Tracheal epithelial cell (primary cell): ENCODE results near the gene SLC4A1. TPM values are rescaled to one million over a fixed set of nuclear protein-coding genes. Genes with fewer than 3 reads are reported as not detected.

Experiments used
- total RNA-seq: library from RNA; depleted of rRNA; stranded (reverse); fragments of >200 nt; gene quantifications from 2 replicates; pipeline ENCODE4 v1.2.1, GENCODE V29; 2014

The SLC4A1 gene
- not detected in 2 replicates for total RNA-seq

GRCh38 chr17:44267818-44268490 is at the start of gene SLC4A1:
SLC4A1 (minus strand) TSS chr17:44268135; CDS start chr17:44262866, 5,269 bp downstream.

GRCh38 chr17:44308320-44308818 is 40.4 kb upstream of the SLC4A1 start, which contains the start of gene RUNDC3A:
RUNDC3A (plus strand) TSS chr17:44308601; CDS start chr17:44308833, 232 bp downstream.

GRCh38 chr17:44219616-44220212 is 48.2 kb downstream of the SLC4A1 start, which contains the start of gene UBTF:
UBTF (minus strand) TSS chr17:44219675; CDS start chr17:44218229, 1,446 bp downstream.

GRCh38 chr17:44199553-44200477 is 68.1 kb downstream of the SLC4A1 start, which contains the start of gene ATXN7L3:
ATXN7L3 (minus strand) TSS chr17:44199884; CDS start chr17:44198070, 1,814 bp downstream.

Other genes starting within 250 kb of the SLC4A1 start
- gene LSM12, start 201.5 kb downstream of the SLC4A1 start, total RNA-seq, result 32.5 and 33.7 TPM in 2 replicates
- gene G6PC3, start 197.4 kb downstream of the SLC4A1 start, total RNA-seq, result 6.2 and 13.7 TPM in 2 replicates
- 28.4 and 39.4 TPM in 2 replicates for gene HDAC5, start 144.5 kb downstream of the SLC4A1 start, total RNA-seq
- gene HROB, start 126.2 kb downstream of the SLC4A1 start, total RNA-seq, result 0.43 and 0.48 TPM in 2 replicates
- not detected in 2 replicates for gene ASB16, start 97.4 kb downstream of the SLC4A1 start, total RNA-seq
- gene TMUB2, start 81.2 kb downstream of the SLC4A1 start, total RNA-seq, result 16.8 and 21.4 TPM in 2 replicates
- gene ATXN7L3, start 68.3 kb downstream of the SLC4A1 start, total RNA-seq, result 33.0 and 46.9 TPM in 2 replicates
- gene UBTF, start 48.5 kb downstream of the SLC4A1 start, total RNA-seq, result 22.2 and 28.6 TPM in 2 replicates
- 0.21 and 0.96 TPM in 2 replicates for gene RUNDC3A, start 40.5 kb upstream of the SLC4A1 start, total RNA-seq
- gene SLC25A39, start 56.7 kb upstream of the SLC4A1 start, total RNA-seq, result 111 and 155 TPM in 2 replicates
- gene GRN, start 77.2 kb upstream of the SLC4A1 start, total RNA-seq, result 481 and 614 TPM in 2 replicates
- gene FAM171A2, start 95.7 kb upstream of the SLC4A1 start, total RNA-seq, result 1.5 and 3.6 TPM in 2 replicates
- gene ITGA2B, start 121.5 kb upstream of the SLC4A1 start, total RNA-seq, result not detected in 2 replicates
- 7.5 and 10.4 TPM in 2 replicates for gene GPATCH8, start 235.3 kb upstream of the SLC4A1 start, total RNA-seq